ENCODE measurements around the gene ATP5F1E.

ATP5F1E gene

DNA sequence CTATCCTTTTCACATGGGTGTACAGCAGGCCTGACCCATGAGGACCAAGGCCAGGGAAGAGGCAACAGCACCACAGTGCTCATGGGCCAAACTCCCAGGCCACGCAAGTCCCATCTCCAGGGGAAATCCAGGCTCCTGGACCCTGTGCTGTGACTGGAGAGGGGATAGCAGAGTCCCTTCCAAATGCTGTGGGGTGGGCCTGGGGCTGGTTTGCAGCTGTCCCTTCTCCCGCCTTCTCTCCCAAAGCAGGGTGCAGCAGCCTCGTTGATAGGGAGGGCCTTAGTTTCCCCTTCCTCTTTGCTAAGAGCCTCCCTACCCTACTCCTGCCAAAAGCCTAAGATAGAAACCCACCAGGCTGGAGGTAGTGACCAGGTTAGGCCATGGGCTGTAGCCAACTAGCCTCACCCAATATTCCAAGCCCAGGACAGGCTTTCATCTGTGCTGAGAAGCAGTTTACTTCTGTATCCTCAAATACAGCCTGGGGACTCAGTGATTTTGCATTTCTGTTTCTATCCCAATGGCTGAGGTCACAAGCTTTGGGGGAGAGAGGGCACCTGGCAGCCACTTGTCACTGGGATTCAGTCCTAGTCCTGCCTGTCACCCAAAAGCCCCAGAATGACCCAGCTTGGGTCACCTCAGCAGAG is 26.5 kb downstream of the ATP5F1E start:
- no peak for DNase-seq (ENCODE audit: low read depth)

DNA sequence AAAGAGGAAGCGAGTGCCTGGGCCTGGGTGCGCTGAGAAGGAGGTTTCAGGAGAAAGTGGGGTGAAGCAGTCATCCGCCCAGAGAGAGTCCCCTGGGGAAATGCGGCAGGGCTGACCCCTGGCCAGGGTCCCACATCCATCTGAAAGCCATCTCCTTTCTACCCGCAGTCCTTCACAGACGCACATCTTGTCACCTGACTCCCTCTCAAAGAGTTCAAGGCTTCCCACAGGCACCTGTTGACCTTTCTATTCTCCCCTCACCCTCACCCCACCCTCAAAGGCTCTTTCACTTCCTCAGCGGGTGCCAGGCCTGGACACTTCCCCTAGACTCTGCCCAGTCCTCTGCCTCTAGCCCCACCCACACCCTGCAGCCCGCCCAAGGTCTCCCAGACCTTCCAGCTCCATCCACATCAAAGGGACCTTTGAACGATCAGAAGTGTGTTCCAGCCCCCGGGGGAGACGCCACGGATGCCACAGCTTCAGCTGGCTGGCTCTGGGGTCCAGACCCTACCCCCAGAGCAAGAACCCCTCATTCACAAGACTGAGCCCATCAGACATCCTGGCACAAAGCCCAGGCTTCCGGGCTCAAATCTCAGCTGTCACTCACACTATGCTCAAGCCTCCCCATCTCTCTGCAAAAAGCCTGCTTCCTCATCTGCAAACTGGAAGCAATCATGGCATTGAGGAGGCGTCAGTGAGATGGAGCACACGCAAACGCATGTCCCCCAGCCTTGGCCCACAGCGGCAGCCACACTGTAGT is 27.2 kb downstream of the ATP5F1E start:
- no peak for DNase-seq (ENCODE audit: low read depth)

DNA sequence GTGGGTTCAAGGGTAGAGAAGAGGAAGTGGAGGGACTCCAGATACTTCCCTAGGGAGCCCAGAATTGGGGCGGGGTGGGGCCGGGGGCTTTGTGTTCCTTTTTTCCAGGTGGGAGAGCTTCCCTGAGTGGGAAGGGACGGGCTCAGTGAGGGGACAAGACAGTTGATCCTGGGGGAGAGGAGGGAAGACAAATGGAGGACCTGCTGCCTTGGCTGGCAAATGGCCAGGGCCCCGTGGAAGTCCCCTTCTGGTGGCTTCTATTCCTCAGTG is 27.7 kb downstream of the ATP5F1E start:
- no peak for DNase-seq (ENCODE audit: low read depth)

DNA sequence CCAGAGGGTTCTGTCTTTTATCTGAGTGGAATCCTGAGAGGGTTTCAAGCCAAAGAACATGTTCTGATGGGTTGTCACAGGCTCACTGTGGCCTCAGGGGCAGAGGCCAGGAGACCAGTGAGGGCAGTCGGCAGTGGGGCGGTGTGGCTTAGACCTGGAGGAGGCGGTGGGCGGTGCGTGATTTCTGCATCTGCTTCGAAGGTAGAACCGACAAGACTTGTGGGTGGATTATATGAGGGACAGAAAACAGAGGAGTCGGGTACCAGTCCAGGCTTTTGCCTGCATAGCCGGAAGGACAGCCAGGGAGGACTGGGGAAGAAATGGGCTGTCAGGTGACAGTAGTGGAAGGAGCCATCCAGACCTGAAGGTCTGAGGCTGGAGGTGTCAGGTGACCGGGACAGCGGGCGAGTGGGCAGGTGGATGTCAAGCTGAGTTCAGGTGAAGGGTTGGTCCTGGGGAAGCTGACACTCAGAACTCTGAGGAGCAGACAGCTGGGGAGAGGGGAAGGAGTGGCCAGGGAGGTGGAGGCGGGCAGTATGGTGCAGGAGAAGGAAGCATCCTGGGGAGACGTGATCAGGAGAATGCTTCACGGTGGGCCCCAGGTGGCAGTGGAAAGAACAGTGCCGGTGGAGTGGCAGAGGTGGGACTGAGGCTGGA is 28.2 kb downstream of the ATP5F1E start:
- no peak for DNase-seq (ENCODE audit: low read depth)

DNA sequence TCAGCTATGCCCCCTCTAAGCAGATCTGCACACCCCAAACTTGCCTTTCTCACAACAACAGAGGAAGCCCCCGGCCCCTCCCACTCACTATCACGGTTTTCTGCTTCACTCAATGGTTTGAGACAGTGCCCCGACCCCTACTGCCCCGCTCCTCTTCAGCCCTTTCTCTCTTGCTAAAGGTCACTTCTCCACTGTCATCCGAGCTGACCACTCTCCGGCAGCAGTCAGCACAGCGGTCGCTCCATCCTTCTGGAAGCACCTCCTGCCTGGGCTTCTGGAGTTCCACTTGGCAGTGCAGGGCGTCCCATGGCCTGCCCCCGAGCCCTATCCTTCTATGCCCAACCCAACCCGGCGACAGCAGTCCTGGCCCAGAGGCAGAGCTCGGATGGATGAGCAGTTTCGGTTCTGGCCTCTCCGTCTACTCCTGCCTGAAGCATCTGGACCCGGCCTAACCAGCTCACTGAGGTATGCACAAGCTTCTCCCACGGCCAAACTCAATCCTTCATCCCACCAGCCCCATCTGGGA is 29.2 kb downstream of the ATP5F1E start:
- DNase-seq (ENCODE audit: low read depth) = no peak

DNA sequence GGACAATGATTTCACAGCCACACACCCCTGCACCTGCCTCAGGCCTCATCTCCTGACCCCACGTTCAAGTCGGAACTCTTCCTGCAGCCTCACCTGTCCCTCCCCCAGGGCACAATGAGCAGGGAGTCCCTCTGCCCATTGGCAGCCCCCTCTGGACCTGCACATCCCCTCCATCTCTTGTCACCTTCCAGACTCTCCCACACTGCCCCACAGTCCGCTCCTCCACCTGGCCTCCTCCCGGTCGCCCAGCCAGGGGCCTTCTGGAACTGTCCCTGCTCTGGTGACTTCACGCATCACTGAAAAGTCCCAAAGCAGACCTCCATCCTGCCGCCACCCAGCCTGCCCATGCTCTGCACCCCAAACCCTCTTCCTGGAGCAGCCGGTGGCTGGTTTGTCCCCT is 29.7 kb downstream of the ATP5F1E start:
- DNase-seq (ENCODE audit: low read depth) = no peak

DNA sequence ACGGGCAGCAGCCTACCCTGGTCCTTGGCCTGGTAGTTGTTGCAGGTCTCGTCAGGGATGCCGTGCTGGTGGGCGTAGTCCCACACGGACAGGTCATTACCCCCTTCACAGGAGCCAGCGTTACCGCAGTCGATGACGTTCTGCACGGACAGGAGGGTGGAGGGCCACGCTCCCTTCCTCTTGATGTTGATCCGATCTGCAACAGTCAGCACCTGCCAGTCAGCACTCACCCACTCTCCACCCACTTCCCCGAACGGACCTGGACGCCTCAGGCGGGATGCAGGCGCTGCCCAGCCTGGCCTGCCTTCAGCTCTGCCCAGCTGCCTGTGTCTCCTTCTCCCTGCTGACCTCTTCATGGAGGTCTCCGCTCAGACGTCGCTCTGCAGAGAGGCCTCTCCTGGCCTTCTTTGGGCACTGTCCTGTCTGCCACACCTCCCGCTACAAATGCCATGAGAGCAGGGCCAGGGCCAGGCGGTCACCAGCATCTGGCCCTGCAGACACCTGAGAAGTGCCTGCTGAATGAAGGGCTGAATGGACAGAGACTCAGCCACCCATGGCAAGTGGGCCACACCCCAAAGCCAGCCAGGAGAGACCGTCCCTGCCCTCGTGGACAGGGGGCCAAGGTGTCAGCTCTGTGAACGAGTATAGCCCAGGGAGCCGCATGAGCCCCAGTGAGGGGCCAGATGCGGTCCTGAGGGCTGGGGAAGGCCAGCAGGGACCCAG is 30.5 kb downstream of the ATP5F1E start:
- no peak for DNase-seq (ENCODE audit: low read depth)

DNA sequence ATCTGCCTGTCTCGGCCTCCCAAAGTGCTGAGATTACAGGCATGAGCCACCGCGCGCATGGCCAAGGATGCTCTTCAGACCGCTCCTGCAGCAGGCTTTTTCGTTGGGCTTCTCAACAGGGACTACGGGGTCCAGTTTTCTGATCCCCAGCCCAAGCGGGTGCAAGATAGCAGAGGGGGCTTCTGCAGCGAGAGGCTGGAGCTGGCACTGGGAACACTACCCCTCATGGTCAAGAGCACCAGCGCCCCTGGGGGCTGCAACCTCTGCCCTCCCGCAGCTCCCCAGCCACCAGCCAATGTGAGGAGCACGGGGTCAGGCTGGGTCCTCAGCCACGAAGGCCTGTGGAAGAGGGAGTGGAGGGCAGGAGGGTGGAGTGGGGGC is 31.1 kb downstream of the ATP5F1E start:
- DNase-seq (ENCODE audit: low read depth) = no peak

DNA sequence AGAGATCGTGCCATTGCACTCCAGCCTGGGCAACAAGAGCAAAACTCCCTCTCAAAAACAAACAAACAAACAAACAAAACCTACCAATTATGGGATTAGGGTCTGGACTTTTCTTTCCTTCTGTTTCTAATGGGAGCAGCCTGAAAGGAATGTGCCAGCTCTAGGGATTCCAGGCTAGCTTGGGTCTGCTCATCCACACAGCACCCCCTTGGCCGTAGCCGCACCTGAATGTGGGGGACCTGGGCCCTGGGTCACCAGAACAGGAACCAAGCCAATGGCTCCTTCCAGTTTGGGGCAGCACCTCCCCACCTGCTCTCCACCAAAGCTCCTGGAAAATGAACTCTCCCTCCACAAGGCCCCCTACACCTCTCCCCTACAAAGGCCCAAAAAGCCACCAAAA is 31.8 kb downstream of the ATP5F1E start:
- DNase-seq (ENCODE audit: low read depth) = no peak

DNA sequence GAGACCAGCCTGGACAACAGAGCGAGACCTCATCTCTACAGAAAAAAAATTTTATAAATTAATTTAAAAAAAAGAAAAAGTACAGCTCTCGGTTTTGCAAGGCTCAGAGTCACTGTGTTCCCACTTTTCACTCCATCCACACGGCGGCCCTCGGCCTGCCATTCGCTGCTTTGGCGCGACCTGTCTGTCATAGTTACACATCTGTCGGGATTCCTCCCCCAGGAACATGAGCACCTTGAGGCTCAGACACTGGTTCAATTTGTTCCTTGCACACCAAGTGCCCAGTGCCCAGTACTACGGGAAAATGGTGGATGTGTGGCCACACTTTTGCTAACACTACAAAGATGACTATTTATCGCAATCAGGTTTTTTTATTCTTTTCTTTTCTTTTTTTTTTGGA is 33.5 kb downstream of the ATP5F1E start:
- DNase-seq (ENCODE audit: low read depth) = no peak

DNA sequence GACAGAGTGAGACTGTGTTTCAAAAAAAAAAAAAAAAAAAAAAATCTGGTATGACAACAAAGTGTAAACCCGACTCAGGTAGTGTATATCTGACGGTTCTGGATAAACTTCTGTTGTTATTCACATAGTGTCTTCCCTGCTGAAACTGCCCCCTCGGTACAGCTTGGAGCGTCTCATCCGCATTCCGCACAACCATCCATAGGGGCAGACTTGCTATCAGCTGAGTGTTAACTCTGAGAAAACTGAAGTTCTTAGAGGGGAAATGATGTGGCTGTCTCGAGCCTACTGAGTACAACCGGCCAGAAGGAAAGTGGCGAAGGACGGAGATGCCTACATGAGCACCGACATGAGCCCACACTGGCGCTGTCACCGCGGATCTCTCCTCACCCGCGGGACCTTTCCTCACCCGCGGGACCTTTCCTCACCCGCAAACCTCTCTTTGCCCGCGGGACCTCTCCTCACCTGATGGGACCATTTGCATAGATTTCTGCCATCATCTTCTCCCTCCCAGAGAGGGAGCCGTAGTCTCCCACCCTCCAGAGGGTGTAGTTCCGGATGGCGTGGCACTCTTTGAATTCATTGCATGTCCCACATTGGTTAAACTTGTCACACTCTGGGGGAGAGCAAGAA is 34.9 kb downstream of the ATP5F1E start:
- no peak for DNase-seq (ENCODE audit: low read depth)

DNA sequence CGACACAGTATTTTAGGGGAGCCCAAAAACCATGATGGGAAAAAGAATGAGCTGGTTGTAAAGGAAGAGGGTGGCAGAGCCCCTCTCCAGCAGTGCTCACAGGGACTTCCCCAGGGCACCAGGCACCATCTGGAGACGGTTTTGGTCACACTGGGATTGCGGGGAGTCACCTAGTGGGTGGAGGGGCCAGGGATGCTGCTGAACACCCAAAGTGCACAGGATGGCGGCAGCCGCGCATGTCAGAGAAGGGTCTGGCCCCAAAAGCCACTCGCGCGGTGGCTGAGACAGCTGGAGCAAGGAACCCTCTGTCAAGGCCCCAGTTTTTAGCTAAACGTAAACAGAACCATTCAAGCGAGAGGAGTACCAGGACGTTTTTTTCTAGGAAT is 35.9 kb downstream of the ATP5F1E start:
- no peak for DNase-seq (ENCODE audit: low read depth)

DNA sequence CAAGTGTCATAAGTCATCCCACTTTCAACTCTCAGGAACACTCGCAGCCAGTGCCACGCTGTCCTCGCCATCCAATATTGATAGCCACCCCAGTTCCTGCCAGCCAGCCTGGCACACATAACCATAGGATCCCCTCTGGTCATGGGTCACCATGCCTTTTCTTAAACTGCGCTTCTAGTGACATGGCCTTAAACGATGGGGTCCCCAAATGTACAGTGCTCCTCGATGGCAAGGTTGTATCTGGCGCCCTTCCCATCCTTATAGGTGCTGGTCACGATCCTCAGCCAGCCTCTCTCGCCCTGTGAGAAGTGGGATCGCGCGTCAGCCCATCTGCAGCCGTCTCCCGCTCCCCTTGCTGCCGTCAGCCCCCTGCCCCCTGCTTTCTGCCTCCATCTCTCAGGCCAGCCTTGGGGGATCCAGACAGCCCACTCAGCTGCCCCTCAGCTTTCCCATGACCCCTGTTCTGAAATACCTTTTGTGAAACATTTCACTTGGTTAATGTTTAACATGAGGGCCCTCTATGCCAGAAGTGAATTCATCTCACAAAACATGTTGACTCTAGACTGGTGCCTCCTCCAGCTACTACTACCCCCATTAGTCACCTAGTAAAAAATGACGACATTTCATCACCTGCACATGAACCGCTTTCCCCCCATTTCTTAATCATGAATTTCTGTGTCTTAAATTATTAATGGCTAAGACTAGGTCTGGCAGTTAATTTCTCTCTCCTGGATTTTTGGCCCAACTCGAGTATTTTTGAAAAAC is 36.5 kb downstream of the ATP5F1E start:
- no peak for DNase-seq (ENCODE audit: low read depth)

DNA sequence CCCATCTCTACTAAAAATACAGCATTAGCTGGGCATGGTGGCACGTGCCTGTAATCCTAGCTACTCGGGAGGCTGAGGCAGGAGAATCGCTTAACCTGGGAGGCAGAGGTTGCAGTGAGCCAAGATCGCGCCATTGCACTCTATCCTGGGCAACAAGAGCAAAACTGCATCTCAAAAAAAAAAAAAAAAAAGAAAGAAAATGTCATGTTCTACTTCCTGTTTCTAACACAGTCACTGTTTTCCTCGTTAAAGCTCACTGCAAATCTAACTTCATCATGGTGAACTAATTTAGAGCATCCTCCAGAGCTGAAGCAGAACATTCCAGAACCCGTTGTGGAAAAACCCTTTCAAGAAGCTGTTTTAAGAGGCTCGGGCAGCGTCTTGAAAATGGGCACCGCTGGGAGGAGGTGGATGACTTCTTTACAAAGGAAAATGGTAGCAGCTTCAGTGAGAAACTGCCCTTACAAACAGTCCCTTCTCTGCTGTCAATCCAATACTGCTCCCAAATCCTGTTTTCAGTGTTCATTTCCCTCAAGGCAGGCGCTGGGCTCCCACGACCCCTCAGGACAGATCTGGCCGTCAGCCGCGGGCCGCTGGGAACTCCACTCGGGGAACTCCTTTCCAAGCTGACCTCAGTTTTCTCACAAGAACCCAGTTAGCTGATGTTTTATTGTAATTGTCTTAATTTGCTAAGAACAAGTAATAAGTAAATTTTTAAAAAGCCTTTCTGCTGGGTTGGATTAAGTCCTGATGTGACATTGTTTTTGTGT is 37.6 kb downstream of the ATP5F1E start:
- DNase-seq (ENCODE audit: low read depth) = no peak

DNA sequence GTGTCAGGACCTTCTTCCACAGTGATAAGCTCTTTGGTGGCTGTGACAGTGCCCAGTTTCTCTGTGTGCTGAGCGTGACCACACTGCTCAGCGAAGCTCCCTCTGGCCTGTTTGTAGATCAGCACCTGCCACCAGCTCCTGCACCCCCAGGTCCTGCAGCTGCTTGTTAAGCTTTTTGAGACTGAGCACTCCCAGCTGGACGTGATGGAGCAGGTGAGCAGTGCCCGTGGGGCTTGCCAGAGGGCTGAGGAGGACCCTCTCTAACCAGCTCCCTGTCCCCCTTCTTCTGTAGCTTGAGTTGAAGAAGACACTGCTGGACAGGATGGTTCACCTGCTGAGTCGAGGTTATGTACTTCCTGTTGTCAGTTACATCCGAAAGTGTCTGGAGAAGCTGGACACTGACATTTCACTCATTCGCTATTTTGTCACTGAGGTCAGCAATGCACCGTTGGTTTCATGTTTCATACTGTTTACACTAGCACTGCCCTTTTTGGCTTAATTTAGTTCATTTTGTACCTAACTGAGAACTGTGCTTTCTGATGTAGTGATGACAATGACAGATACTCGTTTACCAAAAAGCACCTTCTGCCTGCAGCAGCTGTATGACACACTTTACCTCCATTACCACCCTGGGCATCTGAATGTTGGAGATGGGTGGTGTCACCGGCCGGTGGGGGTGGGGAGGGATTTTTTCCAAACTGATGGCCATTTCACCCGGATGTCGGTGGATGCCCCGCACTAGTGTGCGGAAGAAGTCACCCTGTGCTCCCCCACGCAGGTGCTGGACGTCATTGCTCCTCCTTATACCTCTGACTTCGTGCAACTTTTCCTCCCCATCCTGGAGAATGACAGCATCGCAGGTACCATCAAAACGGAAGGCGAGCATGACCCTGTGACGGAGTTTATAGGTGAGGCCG is 38.5 kb downstream of the ATP5F1E start:
- no peak for DNase-seq (ENCODE audit: low read depth)

DNA sequence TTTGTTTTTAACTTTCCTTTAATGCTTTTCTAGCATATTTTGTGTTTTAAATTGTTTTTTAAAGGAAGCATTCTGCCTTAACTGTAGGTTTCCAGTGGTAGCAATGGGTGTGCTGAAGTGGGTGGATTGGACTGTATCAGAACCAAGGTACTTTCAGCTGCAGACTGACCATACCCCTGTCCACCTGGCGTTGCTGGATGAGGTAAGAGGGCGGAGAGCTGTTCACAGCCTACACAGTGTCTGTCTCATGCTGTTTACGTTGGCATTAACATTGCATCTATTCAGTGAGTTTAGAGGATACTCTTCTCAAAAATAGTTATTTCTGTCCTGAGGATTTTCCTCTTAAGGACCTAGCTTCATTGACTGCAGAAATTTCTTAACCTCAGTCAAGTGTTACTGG is 39.2 kb downstream of the ATP5F1E start:
- no peak for DNase-seq (ENCODE audit: low read depth)

DNA sequence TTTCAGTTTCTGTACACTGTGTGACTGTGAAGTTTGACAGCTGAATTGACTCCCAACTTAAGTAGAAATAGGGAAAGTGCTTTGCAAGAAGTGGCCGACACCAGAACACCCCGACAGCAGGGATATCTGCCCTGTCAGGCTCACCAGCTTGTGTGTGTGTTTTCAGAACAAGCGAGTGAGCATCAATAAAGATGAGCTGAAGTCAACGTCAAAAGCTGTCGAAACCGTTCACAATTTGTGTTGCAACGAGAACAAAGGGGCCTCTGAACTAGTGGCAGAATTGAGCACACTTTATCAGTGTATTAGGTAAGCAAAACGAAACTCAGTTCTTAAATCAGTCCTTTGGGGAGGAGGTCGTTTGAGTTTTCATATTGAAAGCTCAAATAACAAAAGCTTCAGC is 40.4 kb downstream of the ATP5F1E start:
- no peak for DNase-seq (ENCODE audit: low read depth)

DNA sequence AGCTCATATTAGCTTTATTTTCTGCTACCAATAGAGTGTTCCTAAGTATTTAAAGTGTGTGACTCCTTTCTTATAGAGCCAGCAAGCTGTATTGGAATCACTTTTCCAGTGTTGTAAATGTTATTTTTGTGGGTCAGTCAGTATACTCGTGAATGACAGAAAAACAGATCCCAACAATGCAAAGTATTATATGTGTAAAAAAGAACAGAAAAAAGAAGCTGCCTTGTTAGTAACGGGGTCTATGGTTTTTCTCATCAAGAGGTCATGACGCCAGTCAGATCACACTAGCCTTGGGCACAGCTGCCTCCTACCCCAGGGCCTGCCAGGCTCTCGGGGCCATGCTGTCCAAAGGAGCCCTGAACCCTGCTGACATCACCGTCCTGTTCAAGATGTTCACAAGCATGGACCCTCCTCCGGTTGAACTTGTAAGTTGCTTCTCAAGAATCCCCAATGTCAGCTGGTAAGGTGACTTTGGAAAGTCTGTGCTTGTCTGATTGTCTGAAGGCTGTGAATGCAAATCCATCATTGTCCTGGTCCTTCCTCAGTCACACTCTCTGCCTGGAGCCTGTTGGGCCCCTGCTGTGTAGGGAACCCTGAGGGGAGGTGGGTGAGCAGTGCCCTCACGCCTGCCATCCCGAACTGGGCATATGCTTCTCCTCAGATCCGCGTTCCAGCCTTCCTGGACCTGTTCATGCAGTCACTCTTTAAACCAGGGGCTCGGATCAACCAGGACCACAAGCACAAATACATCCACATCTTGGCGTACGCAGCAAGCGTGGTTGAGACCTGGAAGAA is 41.3 kb downstream of the ATP5F1E start:
- DNase-seq (ENCODE audit: low read depth) = no peak

DNA sequence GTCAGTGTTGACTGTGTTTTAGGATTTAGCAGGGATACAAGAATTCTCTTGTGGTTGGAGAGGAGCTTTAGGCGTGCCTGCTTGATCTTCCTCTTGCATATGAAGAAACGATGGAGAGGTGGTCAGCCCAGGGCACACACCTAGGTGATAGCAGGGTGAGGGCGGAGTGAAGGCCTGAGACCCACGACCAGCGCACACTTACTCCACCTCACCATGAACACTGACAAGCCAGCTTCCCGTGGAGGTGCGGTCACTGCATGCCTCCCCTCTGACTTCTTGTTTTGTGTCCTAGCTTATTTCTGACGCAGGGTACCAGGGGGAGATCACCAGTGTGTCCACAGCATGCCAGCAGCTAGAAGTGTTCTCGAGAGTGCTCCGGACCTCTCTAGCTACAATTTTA is 42.9 kb downstream of the ATP5F1E start:
- DNase-seq (ENCODE audit: low read depth) = no peak

All from CMK (cell line).